Measurements from ENCODE around the gene TNRC6B. TPM values are rescaled to one million over a fixed set of nuclear protein-coding genes. Genes with fewer than 3 reads are reported as not detected.
"Not testable (repeated sequence)": the region's sequence is repeated elsewhere in the genome, so short reads cannot be mapped to it uniquely, and the experiment has no call there.

Gene TNRC6B
- total RNA-seq, 1 donor from 2014 or later, result 9.5 TPM

GRCh38 chr22:40196628-40197360 is 19.1 kb downstream of the TNRC6B start:
- peak; percentile 68 for DNase-seq (ENCODE audit: low read depth)
- no peak for TF ChIP-seq CTCF (conservative IDR thresholded peaks at IDR 0.05; ENCODE audit: low read depth, low read length)
- no peak overlapping the region for H3K4me3 ChIP-seq (ENCODE audit: low read depth, low read length)

- H3K4me3 ChIP-seq (ENCODE audit: low read depth, low read length); DNase-seq (ENCODE audit: low read depth): not testable (repeated sequence)
Observed at GRCh38 chr22:40197421-40197820, 19.7 kb downstream of the TNRC6B start.

- no peak for TF ChIP-seq CTCF (conservative IDR thresholded peaks at IDR 0.05; ENCODE audit: low read depth, low read length)
- no peak for DNase-seq (ENCODE audit: low read depth)
- H3K4me3 ChIP-seq (ENCODE audit: low read depth, low read length), result no peak overlapping the region
Observed at GRCh38 chr22:40198733-40199132, 21.0 kb downstream of the TNRC6B start.

- no peak for TF ChIP-seq CTCF (conservative IDR thresholded peaks at IDR 0.05; ENCODE audit: low read depth, low read length)
- H3K4me3 ChIP-seq (ENCODE audit: low read depth, low read length), result no peak overlapping the region
- no peak for DNase-seq (ENCODE audit: low read depth)
Observed at GRCh38 chr22:40199223-40199622, 21.5 kb downstream of the TNRC6B start.

GRCh38 chr22:40199852-40200251 is 22.1 kb downstream of the TNRC6B start:
- H3K4me3 ChIP-seq (ENCODE audit: low read depth, low read length), result no peak overlapping the region
- no peak for DNase-seq (ENCODE audit: low read depth)
- TF ChIP-seq CTCF (conservative IDR thresholded peaks at IDR 0.05; ENCODE audit: low read depth, low read length), result no peak

GRCh38 chr22:40200795-40201530 is 23.2 kb downstream of the TNRC6B start:
- H3K4me3 ChIP-seq (ENCODE audit: low read depth, low read length), result no peak overlapping the region
- TF ChIP-seq CTCF (conservative IDR thresholded peaks at IDR 0.05; ENCODE audit: low read depth, low read length), result no peak
- DNase-seq (ENCODE audit: low read depth), result no peak

GRCh38 chr22:40202225-40202944 is 24.7 kb downstream of the TNRC6B start:
- H3K4me3 ChIP-seq (ENCODE audit: low read depth, low read length), result no peak overlapping the region
- TF ChIP-seq CTCF (conservative IDR thresholded peaks at IDR 0.05; ENCODE audit: low read depth, low read length), result no peak
- DNase-seq (ENCODE audit: low read depth), result no peak
